Body of pancreas (tissue), 4 donors: Measurements from ENCODE around the gene PEX11B. TPM values are rescaled to one million over a fixed set of nuclear protein-coding genes. Genes with fewer than 3 reads are reported as not detected.

Experiments
- ATAC-seq: fragments of 150-250 bp; one replicate; pipeline ENCODE4 v1.9.1; 2016
- DNase-seq, 4 donors: peaks; one replicate each; pipeline ENCODE4 v3.0.0-alpha.2; 2019
- H3K27ac ChIP-seq, 4 donors: fragments of 200-600 bp; sonication (generic); 1 replicate in 3 of 4; 2 replicates in 1 of 4; pipeline versions ENCODE4 v1.5.1 to v1.6.1; 2016 to 2019; ENCODE audit warnings: mild to moderate bottlenecking in 1 of 4, mixed read lengths in 1 of 4, moderate library complexity in 1 of 4
- H3K27me3 ChIP-seq, 2 donors: fragments of 200-600 bp; sonication (generic); one replicate each; pipeline ENCODE4 v1.6.0; 2016; ENCODE audit warnings: mild to moderate bottlenecking in 1 of 2
- H3K36me3 ChIP-seq, 2 donors: fragments of 200-600 bp; sonication (generic); replicated peaks in 1 of 2; 2 replicates each; pipeline ENCODE4 v1.5.1; 2016; ENCODE audit warnings: low read depth in 2 of 2; ENCODE audit not compliant: insufficient read depth in 1 of 2
- H3K4me1 ChIP-seq: fragments of 200-600 bp; sonication (generic); one replicate; pipeline ENCODE4 v1.6.0; 2016
- H3K4me3 ChIP-seq, 2 donors: fragments of 200-600 bp; sonication (generic); 1 replicate in 1 of 2; 2 replicates in 1 of 2; pipeline ENCODE4 v1.5.1; 2016 to 2019
- H3K9me3 ChIP-seq, 3 donors: fragments of 200-600 bp; sonication (generic); 1 replicate in 2 of 3; 2 replicates in 1 of 3; pipeline ENCODE4 v1.5.1; 2016
- CTCF ChIP-seq, 7 experiments: fragments of 450-650 bp in 4 of 7; fragments of 200-600 bp in 3 of 7; sonication (generic) in 3 of 7; IDR thresholded peaks; one replicate each; pipeline ENCODE4 v1.5.1; 2016 to 2019; ENCODE audit warnings: antibody characterized with exemption in 7 of 7
- POLR2A ChIP-seq, 3 donors: fragments of 450-650 bp; IDR thresholded peaks; one replicate each; pipeline ENCODE4 v1.6.1; 2016; ENCODE audit warnings: antibody characterized with exemption in 3 of 3, mild to moderate bottlenecking in 2 of 3
- WGBS, 2 donors: methylation state at CpG; one replicate each; pipeline ENCODE4 v1.1.5; 2017; 5-methylcytosine and 5-hydroxymethylcytosine counted together
- intact Hi-C: fragments of 100-400 bp; cut with DNase I; formaldehyde crosslinking; loops from one replicate; pipeline ENCODE4 v1.15.1; 2023
- total RNA-seq, 2 donors: library from RNA; depleted of rRNA; stranded (reverse); fragments of >200 nt; gene quantifications; one replicate each; pipeline ENCODE4 v1.1.0, GENCODE V29; 2016

The PEX11B gene
- total RNA-seq, 2 donors from 2014 or later, result 10.5 to 11.4 TPM

GRCh38 chr1:145957443-145958319 lies 39.2 kb upstream of the PEX11B start, which contains the start of gene LIX1L:
LIX1L (minus strand) TSS chr1:145958017; CDS start chr1:145957927, 90 bp downstream.
- H3K9me3 ChIP-seq, result no peaks in the 10 kb centered on the region
- intact Hi-C loops, result no loop called here
- ATAC-seq (peak; percentile 95), DNase-seq (peak; percentile 97)
- H3K4me1 ChIP-seq, result peaks cover 56% of the 10 kb centered on the region
- H3K27me3 ChIP-seq, result no peaks in the 10 kb centered on the region
- WGBS, 2 donors, result 0 to 2% methylated on average over 17 to 58 of the region's 60 CpGs
- H3K36me3 ChIP-seq, result no peaks in the 10 kb centered on the region
- TF ChIP-seq POLR2A (IDR thresholded peaks at IDR 0.05), result peak; percentile 36 to 78 (median 71)
- TF ChIP-seq CTCF (IDR thresholded peaks at IDR 0.05), result no peak
- H3K4me3 ChIP-seq, result peak within 1 kb of the TSS; percentile 26 to 66
- H3K27ac ChIP-seq, result peak within 1 kb of the TSS; percentile 73 to 94 (median 84)

- H3K27me3 ChIP-seq, result no peaks in the 10 kb centered on the region
- DNase-seq (peak in 2 of 4 donors; percentile 44 to 47), ATAC-seq (no peak)
- H3K4me1 ChIP-seq, result peaks cover 50% of the 10 kb centered on the region
- H3K27ac ChIP-seq, result peak overlapping the region; percentile 73 to 94 (median 84)
- no peaks in the 10 kb centered on the region for H3K9me3 ChIP-seq
- intact Hi-C loops, result no loop called here
- no peaks in the 10 kb centered on the region for H3K36me3 ChIP-seq
- peak overlapping the region; percentile 26 to 66 for H3K4me3 ChIP-seq
- 3 to 8% methylated on average over 3 of the region's 3 CpGs for WGBS, 2 donors
- TF ChIP-seq POLR2A (IDR thresholded peaks at IDR 0.05) (no peak), CTCF (IDR thresholded peaks at IDR 0.05) (peak in 1 of 7 experiments; percentile 6)
Observed at GRCh38 chr1:145956781-145957442, 38.4 kb upstream of the PEX11B start.

- DNase-seq (no peak), ATAC-seq (no peak)
- Histone ChIP-seq H3K4me3 (no peak overlapping the region), H3K36me3 (no peaks in the 10 kb centered on the region), H3K4me1 (peaks cover 45% of the 10 kb centered on the region), H3K27ac (peak overlapping the region in 2 of 4 donors; percentile 85 to 94), H3K9me3 (no peaks in the 10 kb centered on the region), H3K27me3 (no peaks in the 10 kb centered on the region)
- intact Hi-C loops, result no loop called here
- TF ChIP-seq POLR2A (IDR thresholded peaks at IDR 0.05) (no peak), CTCF (IDR thresholded peaks at IDR 0.05) (no peak)
Observed at GRCh38 chr1:145956361-145956760, 37.8 kb upstream of the PEX11B start.

GRCh38 chr1:145955436-145955835 lies 36.9 kb upstream of the PEX11B start:
- intact Hi-C loops, result no loop called here
- Histone ChIP-seq H3K27ac (no peak overlapping the region), H3K9me3 (no peaks in the 10 kb centered on the region), H3K36me3 (no peaks in the 10 kb centered on the region), H3K4me1 (peaks cover 37% of the 10 kb centered on the region), H3K4me3 (no peak overlapping the region), H3K27me3 (no peaks in the 10 kb centered on the region)
- TF ChIP-seq CTCF (IDR thresholded peaks at IDR 0.05) (no peak), POLR2A (IDR thresholded peaks at IDR 0.05) (no peak)
- WGBS, 2 donors, result 55 to 61% methylated on average over 2 of the region's 2 CpGs
- DNase-seq (no peak), ATAC-seq (no peak)
